GM10248 (cell line): Measurements from ENCODE around the gene GIMAP7.
"Not testable (repeated sequence)": the region's sequence is repeated elsewhere in the genome, so short reads cannot be mapped to it uniquely, and the experiment has no call there.

Experiments used
- CTCF ChIA-PET: fragments of 300-600 bp; sonication (Branson Sonifier 250); formaldehyde crosslinking; extraction: SDS; loops from one replicate; lab custom pipeline; 2021; ENCODE audit warnings: antibody characterized with exemption; lab: Yijun Ruan, JAX
- POLR2A ChIA-PET: fragments of 350-650 bp; sonication (Branson Sonifier 250); formaldehyde crosslinking; extraction: SDS; loops from one replicate; lab custom pipeline; 2020; ENCODE audit warnings: antibody characterized with exemption; lab: Yijun Ruan, JAX
- DNase-seq: peaks from one replicate; pipeline ENCODE4 v3.0.0; 2012; ENCODE audit errors: extremely low spot score
- CTCF ChIP-seq: IDR thresholded peaks from 2 replicates; pipeline ENCODE4 v1.5.1; 2012; ENCODE audit warnings: mild to moderate bottlenecking, low read depth; ENCODE audit errors: extremely low read depth, missing control alignments, control extremely low read depth

GIMAP7 gene

GRCh38 chr7:150487625-150488024 lies 27.0 kb upstream of the GIMAP7 start:
- CTCF ChIA-PET = no interaction called here
- no peak for DNase-seq
- no peak for TF ChIP-seq CTCF
- POLR2A ChIA-PET = no interaction called here

GRCh38 chr7:150489782-150490181 lies 24.9 kb upstream of the GIMAP7 start:
- no peak for DNase-seq
- ChIA-PET POLR2A (no interaction called here), CTCF (no interaction called here)
- TF ChIP-seq CTCF = no peak

GRCh38 chr7:150493442-150493841 lies 21.2 kb upstream of the GIMAP7 start:
- CTCF ChIA-PET, POLR2A ChIA-PET, DNase-seq: not testable (repeated sequence)

GRCh38 chr7:150502519-150502918 lies 12.2 kb upstream of the GIMAP7 start:
- ChIA-PET POLR2A (no interaction called here), CTCF (interaction anchor here (1.1 to 1.5 kb wide), 3 partner anchors 13 to 220 kb away, joined by 4 to 6 read pairs (median 4); partner anchors contain the start of gene GIMAP7)

GRCh38 chr7:150503155-150503554 lies 11.5 kb upstream of the GIMAP7 start:
- POLR2A ChIA-PET = no interaction called here
- CTCF ChIA-PET = interaction anchor here (1.4 kb wide), 1 partner anchor 12 kb away, joined by 6 read pairs; the partner anchor contains the start of gene GIMAP7

More at GRCh38 chr7:150502519-150502918, 12.2 kb upstream of the GIMAP7 start:
- no peak for TF ChIP-seq CTCF
- no peak for DNase-seq

GRCh38 chr7:150503581-150503980 lies 11.1 kb upstream of the GIMAP7 start:
- CTCF ChIA-PET = no interaction called here
- POLR2A ChIA-PET = no interaction called here
- TF ChIP-seq CTCF = no peak
- DNase-seq = no peak

More at GRCh38 chr7:150503155-150503554, 11.5 kb upstream of the GIMAP7 start:
- DNase-seq = no peak
- TF ChIP-seq CTCF = no peak

GRCh38 chr7:150507947-150508602 lies 6.6 kb upstream of the GIMAP7 start:
- CTCF ChIA-PET = interaction anchor here (1.6 kb wide), 1 partner anchor 152 kb away, joined by 3 read pairs; no protein-coding TSS in a partner anchor
- POLR2A ChIA-PET = no interaction called here
- TF ChIP-seq CTCF = no peak
- DNase-seq = no peak
